Ramos (cell line): Measurements from ENCODE around the gene ANKIB1.
"Not testable (repeated sequence)": the region's sequence is repeated elsewhere in the genome, so short reads cannot be mapped to it uniquely, and the experiment has no call there.

Experiments used
- in situ Hi-C: fragments of 300-500 bp; cut with MboI; formaldehyde crosslinking; loops from one replicate; pipeline ENCODE4 v1.14.3; 2022; ENCODE audit warnings: low sequenced_read_pairs; ENCODE audit not compliant: unreplicated experiment

ANKIB1 gene

GRCh38 chr7:92436612-92437445, 191.1 kb downstream of the ANKIB1 start:
- in situ Hi-C loops, result no loop called here

GRCh38 chr7:92437956-92438491, 192.2 kb downstream of the ANKIB1 start:
- in situ Hi-C loops, result no loop called here

- in situ Hi-C loops, result not testable (repeated sequence)
Measured at GRCh38 chr7:92442720-92443119, 196.9 kb downstream of the ANKIB1 start.

GRCh38 chr7:92446869-92447344, 201.1 kb downstream of the ANKIB1 start:
- in situ Hi-C loops, result no loop called here

- in situ Hi-C loops, result no loop called here
Measured at GRCh38 chr7:92447345-92448204, 201.8 kb downstream of the ANKIB1 start, which contains the start of gene GATAD1. Gene GATAD1, plus strand, starts transcription at chr7:92447482. Its CDS starts 248 bp downstream, at chr7:92447730.

GRCh38 chr7:92448205-92448747, 202.5 kb downstream of the ANKIB1 start:
- in situ Hi-C loops, result no loop called here
